Activated naive CD4-positive, alpha-beta T cell treated with anti-CD3 and anti-CD28 coated beads, Interleukin-2, amount 50 U/mL, for 16 hours (primary cell): Measurements from ENCODE around the gene LGR6.
"Not testable (repeated sequence)": the region's sequence is repeated elsewhere in the genome, so short reads cannot be mapped to it uniquely, and the experiment has no call there.

Experiments
- DNase-seq: peaks from one replicate; pipeline ENCODE4 v3.0.0-alpha.2; 2020

LGR6 gene, protein sequence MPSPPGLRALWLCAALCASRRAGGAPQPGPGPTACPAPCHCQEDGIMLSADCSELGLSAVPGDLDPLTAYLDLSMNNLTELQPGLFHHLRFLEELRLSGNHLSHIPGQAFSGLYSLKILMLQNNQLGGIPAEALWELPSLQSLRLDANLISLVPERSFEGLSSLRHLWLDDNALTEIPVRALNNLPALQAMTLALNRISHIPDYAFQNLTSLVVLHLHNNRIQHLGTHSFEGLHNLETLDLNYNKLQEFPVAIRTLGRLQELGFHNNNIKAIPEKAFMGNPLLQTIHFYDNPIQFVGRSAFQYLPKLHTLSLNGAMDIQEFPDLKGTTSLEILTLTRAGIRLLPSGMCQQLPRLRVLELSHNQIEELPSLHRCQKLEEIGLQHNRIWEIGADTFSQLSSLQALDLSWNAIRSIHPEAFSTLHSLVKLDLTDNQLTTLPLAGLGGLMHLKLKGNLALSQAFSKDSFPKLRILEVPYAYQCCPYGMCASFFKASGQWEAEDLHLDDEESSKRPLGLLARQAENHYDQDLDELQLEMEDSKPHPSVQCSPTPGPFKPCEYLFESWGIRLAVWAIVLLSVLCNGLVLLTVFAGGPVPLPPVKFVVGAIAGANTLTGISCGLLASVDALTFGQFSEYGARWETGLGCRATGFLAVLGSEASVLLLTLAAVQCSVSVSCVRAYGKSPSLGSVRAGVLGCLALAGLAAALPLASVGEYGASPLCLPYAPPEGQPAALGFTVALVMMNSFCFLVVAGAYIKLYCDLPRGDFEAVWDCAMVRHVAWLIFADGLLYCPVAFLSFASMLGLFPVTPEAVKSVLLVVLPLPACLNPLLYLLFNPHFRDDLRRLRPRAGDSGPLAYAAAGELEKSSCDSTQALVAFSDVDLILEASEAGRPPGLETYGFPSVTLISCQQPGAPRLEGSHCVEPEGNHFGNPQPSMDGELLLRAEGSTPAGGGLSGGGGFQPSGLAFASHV

GRCh38 chr1:202193614-202194327, at the start of gene LGR6:
Gene LGR6, plus strand, starts transcription at chr1:202193799. Its CDS starts 191 bp downstream, at chr1:202193990.
- DNase-seq, result no peak

DNA sequence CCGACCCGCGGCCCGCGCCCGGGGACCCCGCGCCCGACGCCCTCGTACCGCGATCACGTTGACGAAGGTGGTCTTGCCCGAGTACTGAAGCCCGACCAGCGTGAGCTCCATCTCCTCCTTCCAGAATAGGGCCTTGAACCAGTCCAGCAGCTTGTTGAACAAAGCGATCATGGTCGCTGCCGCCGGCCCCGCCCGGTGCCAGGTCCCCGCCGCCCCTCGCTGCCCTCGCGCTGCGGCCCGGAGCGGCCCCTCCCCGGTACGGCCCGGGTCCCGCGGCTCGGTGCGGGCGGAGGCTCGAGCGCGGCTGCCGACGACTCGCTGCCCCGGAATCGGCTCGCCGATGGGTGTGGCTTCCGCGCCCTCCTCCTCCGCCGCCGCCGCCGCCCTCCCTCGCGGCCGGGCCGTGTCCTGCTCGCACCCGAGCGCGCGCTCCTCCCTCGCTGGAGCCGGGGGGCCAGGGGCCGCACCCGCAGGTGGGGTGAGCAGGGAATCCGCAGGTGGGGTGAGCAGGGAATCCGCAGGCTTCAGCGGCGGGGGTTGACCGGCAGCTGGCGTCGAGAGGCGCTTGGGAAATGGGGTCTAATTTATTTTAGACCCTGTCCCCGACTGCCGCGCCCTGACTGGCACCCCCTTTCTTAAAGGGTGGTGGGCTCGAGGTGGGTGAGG, 49.1 kb upstream of the LGR6 start, which contains the start of gene ARL8A:
Gene ARL8A (minus strand): TSS at position 336 of the 666 bp plus-strand sequence. CDS start 165 bp downstream, at position 171.
- peak; percentile 75 for DNase-seq

GRCh38 chr1:202145068-202145743, 48.4 kb upstream of the LGR6 start:
- no peak for DNase-seq

- DNase-seq, result not testable (repeated sequence)
Observed at GRCh38 chr1:202145744-202146140, 47.9 kb upstream of the LGR6 start.

DNA sequence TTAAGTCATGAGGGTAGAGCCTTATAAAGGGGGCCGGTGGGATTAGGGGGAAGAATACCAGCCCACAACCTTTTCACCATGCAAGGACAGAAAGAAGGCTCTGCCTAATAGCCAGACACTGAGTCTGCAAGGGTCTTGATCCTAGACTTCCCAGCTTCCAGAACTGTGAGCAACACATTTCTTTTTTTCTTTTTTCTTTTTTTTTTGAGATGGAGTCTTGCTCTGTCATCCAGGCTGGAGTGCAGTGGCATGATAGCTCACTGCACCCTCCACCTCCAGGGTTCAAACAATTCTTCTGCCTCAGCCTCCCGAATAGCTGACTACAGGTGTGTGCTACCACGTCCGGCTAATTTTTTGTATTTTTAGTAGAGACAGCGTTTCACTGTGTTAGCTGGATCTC, 47.3 kb upstream of the LGR6 start:
- no peak for DNase-seq

- DNase-seq, result no peak
Observed at GRCh38 chr1:202146993-202147392, 46.6 kb upstream of the LGR6 start.

- no peak for DNase-seq
Observed at GRCh38 chr1:202148391-202148790, 45.2 kb upstream of the LGR6 start.

DNA sequence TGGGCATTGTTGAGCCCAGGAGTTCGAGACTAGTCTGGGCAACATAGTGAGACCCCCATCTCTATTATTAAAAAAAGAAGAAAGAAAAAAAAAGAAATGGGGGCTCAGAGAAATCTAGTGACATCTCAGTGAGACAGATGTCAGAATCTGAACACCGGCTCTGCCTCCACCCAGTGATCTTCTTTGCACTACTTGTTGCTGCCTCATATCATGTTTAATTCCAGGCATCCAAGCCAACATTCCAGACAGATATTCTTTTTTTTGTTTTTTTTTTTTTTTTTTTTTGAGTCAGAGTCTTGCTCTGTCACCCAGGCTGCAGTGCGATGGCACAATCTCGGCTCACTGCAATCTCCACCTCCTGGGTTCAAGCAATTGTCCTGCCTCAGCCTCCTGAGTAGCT, 44.0 kb upstream of the LGR6 start:
- DNase-seq, result no peak

GRCh38 chr1:202150187-202150586, 43.4 kb upstream of the LGR6 start:
- DNase-seq, result no peak

GRCh38 chr1:202150602-202151001, 43.0 kb upstream of the LGR6 start:
- no peak for DNase-seq

DNA sequence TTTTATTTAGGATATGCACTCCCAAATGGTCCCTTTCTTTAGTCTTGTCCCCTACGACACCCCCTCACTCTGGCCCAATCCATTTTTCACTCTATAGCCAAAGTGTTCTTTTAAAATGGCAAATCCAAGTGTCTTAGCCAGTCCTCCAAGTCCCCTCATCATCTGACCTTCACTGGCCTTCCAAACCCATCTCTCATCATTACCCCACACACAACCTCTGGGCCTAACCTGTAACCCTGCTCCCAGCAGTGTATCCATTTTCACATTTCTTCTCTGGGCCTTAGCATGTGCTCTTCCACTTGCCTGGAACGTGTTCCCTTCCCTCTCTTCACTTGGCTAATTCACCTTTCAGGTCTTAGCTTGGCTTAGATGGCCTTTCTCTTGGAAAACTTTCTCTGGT, 42.6 kb upstream of the LGR6 start:
- no peak for DNase-seq

DNA sequence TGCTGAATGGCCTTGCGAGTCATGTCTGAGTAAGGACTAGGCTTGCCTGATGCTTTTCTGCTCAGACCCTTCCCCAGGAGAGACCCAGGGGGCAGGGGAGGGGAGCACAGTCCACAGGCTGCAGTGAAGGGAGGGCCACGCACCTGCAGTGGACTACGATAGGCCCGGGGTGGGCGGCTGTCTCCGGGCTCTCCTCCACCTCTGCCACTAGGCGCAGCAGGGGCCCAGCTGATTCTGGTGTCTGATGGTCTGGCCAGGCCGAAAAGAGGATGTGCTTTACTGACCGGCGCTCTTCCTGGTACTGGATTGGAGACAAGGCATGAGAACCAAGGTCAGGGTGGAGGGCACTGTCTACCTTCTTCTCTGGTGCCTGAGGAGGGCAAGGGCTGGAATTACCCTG, 41.2 kb upstream of the LGR6 start:
- no peak for DNase-seq

- DNase-seq, result no peak
Observed at GRCh38 chr1:202153284-202153683, 40.3 kb upstream of the LGR6 start.

- no peak for DNase-seq
Observed at GRCh38 chr1:202154148-202154765, 39.3 kb upstream of the LGR6 start.

- peak; percentile 43 for DNase-seq
Observed at GRCh38 chr1:202154766-202155477, 38.7 kb upstream of the LGR6 start.

DNA sequence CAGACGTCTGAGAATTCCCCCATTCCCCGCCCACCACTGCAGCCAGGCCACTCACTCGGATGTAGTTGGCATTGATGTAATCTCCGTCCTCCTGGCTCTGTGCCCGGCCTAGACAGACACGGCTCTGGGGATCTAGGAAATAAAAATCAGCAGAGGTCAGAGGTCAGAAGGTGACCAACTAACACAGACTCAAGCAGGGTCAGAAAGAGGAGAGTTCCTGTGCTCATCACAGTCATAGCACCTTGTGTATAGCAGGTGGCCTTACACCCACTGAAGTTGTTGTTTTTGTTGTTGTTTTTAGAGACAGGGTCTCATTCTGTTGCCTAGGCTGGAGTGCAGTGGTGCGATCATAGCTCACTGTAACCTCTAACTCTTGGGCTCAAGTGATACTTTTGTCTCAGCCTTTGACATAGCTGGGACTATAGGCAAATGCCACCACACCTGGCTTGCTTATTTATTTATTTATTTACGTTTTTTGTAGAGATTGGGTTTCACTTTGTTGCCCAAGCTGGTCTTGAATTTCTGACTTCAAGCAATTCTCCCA, 38.0 kb upstream of the LGR6 start:
- DNase-seq, result no peak

- no peak for DNase-seq
Observed at GRCh38 chr1:202156590-202156989, 37.0 kb upstream of the LGR6 start.

GRCh38 chr1:202157945-202158344, 35.7 kb upstream of the LGR6 start:
- DNase-seq, result no peak

GRCh38 chr1:202158810-202159533, 34.6 kb upstream of the LGR6 start:
- DNase-seq, result no peak
